GM18909 (cell line): ENCODE measurements around the gene RAB38.

ENCODE experiments used
- ATAC-seq: cut with Tn5 transposase; IDR thresholded peaks from one replicate; pipeline ENCODE4 v1.9.1; 2021; ENCODE audit warnings: mild to moderate bottlenecking; ENCODE audit not compliant: unreplicated experiment, poor library complexity

Gene RAB38

DNA sequence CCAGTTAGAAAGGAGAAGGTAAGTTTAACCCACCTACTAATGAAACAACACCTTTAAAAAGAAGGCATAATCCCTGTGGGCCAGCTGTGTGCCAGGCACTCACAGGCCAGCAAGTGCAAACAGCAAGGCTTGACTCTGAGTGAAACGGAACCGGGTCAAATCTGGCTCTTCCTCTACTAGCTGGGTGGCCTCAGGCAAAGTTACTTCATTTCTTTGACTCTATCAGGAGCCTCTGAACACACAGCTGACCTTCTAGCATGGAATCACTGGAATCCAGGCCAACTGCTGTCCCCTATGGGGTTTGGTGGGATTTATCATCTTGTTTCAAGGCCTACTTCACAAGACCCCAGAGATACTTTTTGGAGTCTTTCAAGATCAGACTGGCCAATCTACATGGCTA, 3.3 kb downstream of the RAB38 start:
- ATAC-seq: no peak

DNA sequence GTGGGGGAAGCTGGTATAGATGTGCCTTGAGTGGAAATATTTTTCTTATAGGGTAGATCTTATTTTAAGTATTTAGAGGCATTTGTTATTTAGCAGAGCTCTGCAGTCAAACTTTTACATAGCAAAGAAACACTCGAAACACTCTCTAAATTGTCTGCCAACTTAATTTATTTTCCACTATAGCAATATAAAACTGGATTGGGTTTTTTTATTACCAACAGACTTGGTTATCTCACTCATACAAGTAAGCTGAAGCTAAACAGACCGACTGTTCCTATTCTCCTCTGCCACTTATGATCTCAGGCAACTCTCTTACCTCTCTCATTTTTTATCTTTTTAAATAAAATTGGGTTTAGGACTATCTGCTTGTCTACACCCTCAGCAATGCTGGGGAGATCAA, 4.6 kb downstream of the RAB38 start:
- ATAC-seq: no peak

DNA sequence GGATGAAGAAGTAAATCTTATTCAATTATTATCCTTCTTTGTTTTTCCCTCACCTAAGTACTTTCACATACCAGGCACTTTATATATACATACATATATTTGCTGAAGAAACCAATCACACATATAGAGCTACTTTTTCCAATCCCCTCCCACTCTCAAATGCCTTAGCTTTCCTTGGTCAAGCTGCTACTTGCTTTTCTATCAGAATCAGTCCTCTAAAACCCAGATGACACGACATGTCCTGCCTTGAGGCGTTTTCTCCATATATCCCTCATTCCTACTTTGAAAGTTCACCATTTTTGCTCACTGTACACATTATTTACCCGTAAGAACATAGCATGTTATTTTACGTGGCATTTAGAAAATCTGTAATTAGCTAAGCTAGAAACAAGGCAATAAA, 5.4 kb downstream of the RAB38 start:
- no peak for ATAC-seq

DNA sequence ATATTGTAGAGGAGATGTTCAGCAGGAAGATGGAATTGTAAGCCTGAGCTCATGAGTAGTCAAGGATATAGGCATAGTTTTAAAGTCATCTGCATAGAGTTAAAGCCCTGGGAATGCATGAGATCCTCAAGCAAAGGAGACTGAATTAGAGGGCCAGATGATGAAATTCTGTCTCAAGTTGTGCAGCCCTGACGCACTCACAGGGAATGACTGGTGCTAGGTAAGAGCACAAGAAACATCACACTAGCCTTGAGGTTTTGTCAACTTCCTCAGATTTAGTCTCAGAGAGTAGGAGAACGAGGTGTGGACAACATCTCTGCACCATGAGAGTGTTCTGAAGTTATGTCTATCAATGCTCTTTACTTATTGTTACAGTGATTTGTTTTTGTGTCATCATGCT, 5.8 kb downstream of the RAB38 start:
- ATAC-seq: no peak

DNA sequence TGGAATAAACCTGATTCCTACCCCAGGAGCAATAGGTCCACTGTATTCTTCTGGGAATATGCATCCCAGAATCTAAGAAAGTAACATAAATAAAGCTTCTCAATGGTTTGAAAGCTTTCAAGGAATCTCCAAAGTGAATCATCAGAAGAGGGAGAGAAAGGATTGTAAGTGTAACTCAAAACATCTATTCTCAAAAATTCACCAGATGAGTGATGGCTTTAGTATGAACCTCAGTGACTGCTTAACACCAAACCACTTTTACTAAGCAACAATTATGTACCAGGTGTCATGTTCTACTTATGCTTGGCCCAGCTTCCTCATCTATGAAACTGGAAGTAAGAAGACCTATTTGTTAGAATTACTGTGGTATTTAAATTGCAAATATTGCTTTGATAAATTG, 7.4 kb downstream of the RAB38 start:
- no peak for ATAC-seq

DNA sequence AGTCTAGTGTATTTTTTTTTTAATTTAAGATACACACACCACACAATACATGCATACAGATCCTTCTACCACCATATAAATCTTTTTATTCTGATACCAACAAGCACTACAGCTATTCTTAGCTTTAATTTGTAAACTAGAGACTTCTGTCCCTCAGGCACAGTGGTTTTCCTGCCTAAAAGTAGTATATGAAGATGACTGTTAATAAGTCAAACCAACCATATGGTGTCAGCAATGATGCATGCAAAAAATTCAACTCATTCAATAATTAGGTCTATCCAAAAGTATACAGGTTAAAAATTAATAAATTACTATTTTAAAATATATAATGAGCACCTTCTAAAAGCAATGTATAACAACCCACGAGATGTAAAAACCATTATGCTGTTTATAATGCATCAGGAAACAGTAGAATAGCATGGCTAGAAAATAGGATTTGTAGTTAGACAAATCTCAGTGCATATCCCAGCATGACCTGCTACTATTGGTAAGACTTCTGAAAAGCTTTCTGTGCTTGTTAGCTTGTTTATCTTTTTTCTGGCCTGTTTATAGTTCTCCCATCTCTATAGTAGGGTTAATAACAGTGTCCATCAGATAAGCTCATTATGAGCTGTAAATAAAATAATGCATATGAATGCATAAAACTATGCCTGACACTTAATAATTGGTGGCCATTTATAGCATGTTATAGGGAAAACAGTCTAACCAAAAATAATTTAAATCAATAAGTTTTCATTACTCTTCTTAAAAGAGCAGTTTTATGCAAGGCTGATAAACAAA, 10.2 kb downstream of the RAB38 start:
- peak; percentile 46 for ATAC-seq

DNA sequence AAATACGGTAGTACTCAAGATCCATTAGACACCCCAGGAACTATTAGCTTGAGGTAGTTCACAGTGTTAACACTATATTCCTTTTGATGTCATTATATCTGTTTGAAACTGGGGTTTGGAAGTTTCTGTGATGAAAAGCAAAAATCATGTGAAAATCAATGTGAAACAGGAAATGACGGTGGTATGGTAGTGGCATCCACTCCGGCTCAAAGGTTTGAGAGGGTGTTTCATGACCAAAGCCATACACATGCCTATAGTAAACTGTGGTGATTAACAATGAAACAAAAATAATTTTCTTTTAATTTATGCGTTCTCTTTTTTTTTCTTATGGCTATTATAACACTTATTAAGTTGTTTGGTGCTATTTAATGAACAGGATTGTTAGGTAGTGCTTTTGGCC, 10.9 kb downstream of the RAB38 start:
- peak; percentile 66 for ATAC-seq

DNA sequence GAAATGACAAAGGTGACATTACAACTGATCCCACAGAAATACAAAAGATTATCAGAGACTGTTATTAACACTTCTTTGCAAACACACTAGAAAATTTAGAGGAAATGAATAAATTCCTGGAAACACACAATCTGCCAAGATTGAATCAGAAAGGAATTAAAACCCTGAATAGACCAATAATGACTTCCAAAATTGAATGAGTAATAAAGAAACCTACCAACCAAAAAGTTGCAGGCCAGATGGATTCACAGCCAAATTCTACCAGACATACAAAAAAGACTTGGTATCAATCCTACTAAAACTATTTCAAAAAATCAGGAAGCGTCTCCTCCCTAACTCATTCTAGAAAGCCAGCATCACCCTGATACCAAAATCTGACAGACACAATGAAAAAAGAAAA, 17.2 kb downstream of the RAB38 start:
- no peak for ATAC-seq

DNA sequence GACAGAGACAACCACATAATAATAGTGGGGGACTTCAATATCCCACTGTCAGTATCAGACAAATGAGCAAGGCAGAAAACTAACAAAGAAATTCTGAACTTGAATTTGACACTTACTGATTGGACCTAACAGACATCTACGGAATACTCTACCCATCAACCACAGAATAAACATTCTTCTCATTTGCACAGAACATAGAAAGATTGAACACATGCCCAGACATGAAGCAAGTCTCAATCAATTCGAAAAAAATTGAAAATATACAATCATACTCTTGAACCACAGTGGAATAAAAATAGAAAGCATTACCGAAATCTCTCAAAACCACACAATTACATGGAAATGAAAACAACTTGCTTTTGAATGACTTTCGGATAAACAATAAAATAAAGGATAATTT, 17.9 kb downstream of the RAB38 start:
- no peak for ATAC-seq

DNA sequence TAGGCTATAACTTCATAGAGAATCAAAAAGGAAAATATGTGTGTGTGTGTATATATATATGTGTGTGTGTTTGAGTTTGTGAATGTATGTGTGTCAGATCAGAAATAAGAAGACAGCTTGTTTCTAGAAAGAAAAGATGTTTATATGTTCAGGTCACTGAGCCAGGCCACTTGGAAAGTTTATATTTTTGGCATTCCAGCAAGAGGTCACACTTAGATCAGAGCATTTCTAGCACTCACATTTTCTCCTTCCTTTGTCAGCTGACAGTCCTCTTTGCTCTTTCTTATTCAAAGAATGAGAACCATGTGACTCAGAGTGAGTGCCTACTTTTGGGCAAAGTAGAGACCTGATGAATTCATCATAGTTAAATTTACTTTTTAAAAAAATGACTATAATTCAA, 22.9 kb downstream of the RAB38 start:
- ATAC-seq: no peak

DNA sequence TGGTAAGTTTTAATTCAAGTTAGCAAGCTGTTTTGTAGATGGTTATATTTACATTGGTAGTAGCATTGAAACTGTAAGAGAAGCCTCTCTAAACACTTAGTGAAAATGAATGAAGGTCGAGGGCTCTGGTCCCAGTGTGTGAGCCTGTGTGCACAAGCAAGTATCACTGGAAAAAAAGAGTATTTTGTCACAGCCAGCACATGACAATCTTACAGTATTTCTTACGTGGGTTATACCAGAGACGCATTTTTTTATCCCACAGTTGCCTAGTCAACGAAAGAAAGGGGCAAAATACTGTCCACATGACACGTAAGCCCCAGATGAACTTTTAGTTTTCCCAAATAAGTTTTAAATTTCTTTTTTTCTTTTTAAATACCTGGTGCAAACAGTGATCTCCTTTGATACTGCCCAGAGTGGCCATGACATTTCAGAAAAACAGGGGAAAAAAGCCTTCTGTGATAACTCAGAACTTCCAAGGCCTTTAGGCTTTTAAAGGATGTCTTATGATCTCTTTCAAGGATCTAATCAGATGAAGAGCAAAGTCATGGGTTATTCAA, 23.5 kb downstream of the RAB38 start:
- no peak for ATAC-seq

DNA sequence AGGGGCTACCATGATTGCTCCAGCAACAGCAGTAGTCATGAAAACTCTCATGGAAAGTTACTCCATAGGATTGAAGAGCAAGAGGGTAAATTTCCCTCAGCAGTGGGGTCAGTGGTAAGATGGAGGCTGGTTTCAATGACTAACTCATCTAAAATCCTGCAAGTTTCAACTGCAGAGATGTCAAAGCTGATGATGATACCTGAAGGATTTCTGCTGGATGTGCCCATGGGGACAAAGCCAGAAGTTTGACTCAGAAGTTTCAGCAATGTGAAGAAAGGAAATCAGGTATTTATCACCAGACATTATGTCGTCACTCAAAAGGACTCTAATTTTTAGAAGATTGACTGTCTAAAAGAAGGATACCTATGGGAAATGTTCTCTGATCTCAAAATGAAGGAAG, 29.1 kb downstream of the RAB38 start:
- no peak for ATAC-seq

DNA sequence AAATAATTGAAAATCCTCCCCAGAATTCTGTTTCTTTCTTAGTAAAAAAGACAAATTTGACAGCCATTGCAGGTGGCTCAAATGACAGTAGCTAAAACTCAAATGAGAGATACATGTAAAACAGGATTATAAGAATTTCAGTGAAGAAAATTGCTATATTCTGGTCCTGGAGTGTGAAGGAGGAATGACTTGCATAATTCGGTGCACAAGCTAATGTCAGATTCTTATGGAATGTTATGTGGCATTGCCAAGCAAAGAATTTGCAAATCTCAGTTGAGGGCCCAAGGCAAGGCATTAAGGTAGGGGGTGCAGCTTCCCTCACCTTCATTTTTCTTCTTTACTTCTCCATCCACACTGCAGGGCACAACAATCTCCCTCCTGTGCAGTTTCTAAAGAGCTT, 35.4 kb downstream of the RAB38 start:
- ATAC-seq: no peak

DNA sequence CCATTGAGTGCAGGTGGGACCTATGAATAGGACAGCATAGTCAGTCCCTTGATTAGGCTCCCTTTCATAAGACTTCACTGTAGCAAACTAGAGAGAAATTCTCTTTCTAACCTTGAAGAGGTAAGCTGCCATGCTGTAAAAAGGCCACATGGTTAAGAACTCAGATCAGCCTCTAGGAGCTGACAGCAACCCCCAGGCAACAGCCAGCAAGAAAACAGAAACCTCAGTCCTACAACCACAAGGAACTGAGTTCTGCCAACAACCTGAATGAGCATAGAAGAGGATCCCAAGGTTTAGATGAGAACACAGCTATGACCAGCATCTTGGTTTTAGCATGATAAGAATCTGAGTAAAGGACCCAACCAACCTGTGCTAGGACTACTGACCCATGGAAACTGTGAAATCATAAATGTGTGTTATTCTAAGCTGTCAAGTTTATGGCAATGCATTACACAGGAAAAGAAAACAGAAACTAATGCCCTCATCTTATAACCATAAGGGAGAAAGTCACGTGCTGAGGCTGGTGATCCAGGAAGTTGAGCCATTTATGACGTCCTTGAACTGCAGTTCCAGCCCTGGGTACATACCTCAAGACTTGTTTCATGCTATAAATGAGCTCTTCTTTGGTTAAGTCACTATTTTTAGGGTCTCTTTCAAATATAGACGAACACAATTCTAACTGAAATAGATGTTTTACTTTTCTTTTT, 43.3 kb downstream of the RAB38 start:
- ATAC-seq: peak; percentile 58

DNA sequence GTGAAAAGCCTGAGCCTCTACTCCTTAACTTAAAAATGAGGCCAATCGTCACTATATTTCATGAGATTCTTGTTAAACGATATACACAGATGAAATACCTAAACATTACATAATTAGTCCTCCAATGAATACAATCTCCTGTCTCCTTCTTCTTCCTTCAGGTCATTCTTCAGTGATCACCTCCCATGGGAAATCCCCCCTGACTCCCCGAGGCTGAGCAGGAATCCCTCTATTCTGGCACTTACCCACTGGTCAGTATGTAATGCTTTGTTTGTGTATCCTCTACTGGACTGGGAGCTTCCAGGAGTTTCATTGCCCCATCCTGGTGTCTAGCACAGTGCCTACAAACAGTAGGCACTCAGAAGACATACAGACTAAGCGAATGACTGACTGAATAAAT, 52.3 kb downstream of the RAB38 start:
- no peak for ATAC-seq

DNA sequence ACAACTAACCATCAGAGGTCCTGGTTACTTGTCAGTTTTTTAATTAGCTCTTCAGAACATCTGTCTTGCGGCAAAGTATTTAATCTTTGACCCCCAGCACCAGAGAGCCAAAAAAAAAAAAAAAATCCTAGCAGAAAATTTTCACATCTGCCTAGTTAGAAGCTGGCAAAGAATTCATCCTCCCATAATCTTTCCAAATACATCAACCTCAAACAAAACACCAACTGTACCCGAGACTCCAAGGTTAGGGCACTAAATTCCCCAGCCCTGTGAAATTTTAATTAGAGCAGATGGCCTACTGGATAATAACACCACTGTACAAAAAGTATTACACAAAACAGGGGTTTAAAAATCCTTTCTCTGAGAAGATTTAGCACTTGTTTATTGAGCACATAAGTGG, 55.7 kb downstream of the RAB38 start:
- no peak for ATAC-seq

DNA sequence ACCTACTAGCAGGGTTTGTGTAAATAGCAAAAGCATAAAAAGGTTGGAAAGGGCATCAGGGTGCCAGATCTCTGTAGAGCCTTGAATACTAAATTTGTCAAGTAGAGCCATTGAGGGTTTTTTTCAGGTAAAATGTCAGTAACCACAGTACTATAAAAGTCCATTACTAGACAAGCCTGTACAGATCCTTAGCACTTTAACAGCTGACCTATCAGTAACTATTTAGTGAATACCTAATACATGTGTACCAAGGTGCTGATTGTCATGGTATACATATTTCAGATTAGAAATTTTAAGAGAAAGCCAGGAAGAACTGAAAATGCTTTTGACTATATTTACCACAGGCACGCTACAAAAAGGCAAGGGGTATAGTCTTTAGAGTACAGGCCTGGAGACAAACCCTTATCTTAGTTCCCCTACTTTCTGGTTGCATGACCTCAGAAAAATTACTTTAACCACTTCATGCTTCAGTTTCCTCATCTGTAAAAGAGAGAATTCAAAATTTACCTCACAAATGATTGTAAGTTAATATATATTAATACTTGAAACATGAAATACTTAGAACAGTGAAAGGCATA, 57.9 kb downstream of the RAB38 start:
- ATAC-seq: peak; percentile 72

DNA sequence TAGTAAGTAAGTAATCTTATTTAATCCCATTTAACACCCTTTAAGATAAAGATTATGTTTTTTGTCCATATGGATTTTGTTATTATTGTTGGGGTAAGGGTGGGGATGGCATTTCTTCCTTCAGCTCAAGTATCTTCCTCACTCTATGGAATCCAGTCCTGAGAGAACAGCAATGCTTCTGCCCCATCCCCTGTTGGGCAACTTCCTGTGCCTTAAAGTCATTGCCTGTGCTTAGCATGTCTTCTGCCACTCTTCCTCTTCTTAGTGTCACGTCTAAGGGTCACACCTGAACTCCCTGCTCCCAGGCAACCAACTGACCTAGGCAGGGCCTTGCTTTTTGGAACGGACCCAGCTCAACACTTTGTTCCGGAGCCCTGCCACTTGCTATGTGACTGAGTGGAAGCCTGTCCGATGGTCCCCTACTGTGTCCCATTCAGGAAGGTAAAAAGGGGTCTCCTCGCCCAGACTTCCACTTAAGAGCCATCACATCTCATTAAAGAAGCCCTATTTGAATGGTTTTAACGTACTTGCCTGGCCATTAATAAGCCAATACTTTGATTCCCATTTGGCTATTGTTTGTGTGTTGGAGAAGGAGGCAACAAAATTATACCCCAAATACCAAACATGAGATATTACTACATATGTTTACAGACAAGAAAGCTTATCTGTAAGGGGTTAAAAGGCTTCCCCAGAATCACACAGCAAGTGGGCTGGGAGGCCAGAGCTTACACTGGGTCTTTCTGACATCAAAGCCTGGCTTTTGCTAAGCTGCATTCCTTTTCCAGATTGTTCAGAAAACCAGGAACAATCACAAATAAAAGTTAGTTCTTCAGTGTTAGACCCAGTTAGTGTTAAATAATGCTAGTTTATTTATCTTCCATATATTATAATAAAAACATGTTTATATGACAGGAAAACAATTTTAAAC, 59.2 kb downstream of the RAB38 start:
- ATAC-seq: no peak

DNA sequence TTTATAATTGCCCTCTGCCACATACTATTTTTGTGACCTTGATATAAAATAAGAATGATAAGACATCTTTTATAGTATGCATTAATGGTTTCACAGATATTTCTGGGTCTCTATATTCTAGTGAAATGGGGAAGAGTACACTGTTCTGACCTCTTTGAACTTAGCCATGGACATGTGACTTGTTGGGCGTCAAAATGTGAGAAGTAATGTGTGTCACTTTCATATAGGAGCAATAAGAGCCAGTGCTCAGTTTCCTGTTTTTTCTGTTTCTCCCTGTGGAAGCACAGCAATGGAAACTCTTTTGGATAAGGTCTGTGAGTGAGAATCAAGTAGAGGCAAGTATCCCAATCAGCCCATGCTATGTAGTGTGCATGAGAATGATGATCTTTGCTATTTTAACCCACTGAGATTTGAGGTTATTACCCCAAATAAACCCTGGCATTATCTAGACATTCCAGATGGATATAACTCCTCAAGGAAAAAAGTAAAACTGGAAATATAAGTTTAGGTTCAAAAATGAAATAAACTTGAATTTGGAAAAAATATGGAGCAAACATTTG, 60.7 kb downstream of the RAB38 start:
- no peak for ATAC-seq

DNA sequence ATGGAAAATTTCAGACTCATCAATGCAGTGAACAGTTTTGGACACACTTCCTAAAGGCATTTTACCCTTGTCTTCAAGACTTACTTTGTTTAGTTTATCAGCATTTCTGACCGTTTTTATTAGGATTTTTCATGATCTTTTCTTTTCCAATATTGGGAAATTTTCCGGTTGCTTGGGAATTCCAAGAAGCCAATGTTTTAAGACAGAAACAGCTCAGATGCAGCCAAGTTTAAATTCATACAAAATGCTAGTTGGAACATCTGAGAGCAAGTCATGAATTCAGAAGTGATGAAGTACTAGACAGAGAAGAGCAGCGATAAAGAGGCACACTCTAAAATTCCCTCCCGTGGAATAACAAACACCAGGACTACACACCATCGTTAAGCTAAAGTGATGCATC, 68.6 kb downstream of the RAB38 start:
- ATAC-seq: no peak
